Type B pancreatic cell (in vitro differentiated cells): ENCODE data around the gene ABCB10. TPM values are rescaled to one million over a fixed set of nuclear protein-coding genes. Genes with fewer than 3 reads are reported as not detected.

Source experiments
- DNase-seq: peaks from one replicate; pipeline ENCODE4 v3.0.0; 2021; ENCODE audit warnings: mixed read lengths; ENCODE audit not compliant: unreplicated experiment; ENCODE audit errors: extremely low spot score
- H3K27ac Mint-ChIP-seq: 2 replicates; pipeline ENCODE4 v1.8.0; 2021; ENCODE audit warnings: mild to moderate bottlenecking, mixed read lengths
- H3K27me3 Mint-ChIP-seq: 2 replicates; pipeline ENCODE4 v1.8.0; 2021; ENCODE audit warnings: mixed read lengths
- H3K36me3 Mint-ChIP-seq: 2 replicates; pipeline ENCODE4 v1.8.0; 2021; ENCODE audit warnings: mixed read lengths
- H3K4me1 Mint-ChIP-seq: one replicate; pipeline ENCODE4 v1.8.0; 2021; ENCODE audit warnings: mixed read lengths; ENCODE audit not compliant: unreplicated experiment
- H3K4me3 Mint-ChIP-seq: 2 replicates; pipeline ENCODE4 v1.8.0; 2021; ENCODE audit warnings: mild to moderate bottlenecking, mixed read lengths
- H3K9me3 Mint-ChIP-seq: 2 replicates; pipeline ENCODE4 v1.8.0; 2021; ENCODE audit warnings: mixed read lengths
- CTCF ChIP-seq: fragments of 200-600 bp; sonication (generic); conservative IDR thresholded peaks from 2 replicates; pipeline ENCODE4 v1.5.0; 2021; ENCODE audit warnings: antibody characterized with exemption, mild to moderate bottlenecking
- long read RNA-seq: library from polyadenylated mRNA; unstranded; transcript quantifications from one replicate; pipeline ENCODE4 v2.0.0, GENCODE V29; 2020
- total RNA-seq: library from RNA; stranded (reverse); gene quantifications from 2 replicates; pipeline ENCODE4 v1.2.1, GENCODE V29; 2021; ENCODE audit warnings: low replicate concordance

ABCB10 gene
- 19.4 and 24.1 TPM in 2 replicates for total RNA-seq
- long read RNA-seq, partial matches to known transcripts = 6 of 6 reads
- long read RNA-seq, other reads (novel, unspliced or antisense) = 0 of 6 reads

GRCh38 chr1:229558460-229559335 lies at the start of gene ABCB10:
Gene ABCB10 (minus strand): TSS chr1:229558707. CDS start chr1:229558652, 55 bp downstream.
- Mint-ChIP-seq H3K4me3 (peak within 1 kb of the TSS; percentile 97), H3K27me3 (no peaks in the 10 kb centered on the region), H3K36me3 (no peaks in the 10 kb centered on the region), H3K27ac (peak within 1 kb of the TSS; percentile 86), H3K9me3 (no peaks in the 10 kb centered on the region), H3K4me1 (peaks cover 28% of the 10 kb centered on the region)
- TF ChIP-seq CTCF = peak; percentile 82
- peak; percentile 97 for DNase-seq

GRCh38 chr1:229607370-229607769 lies 48.9 kb upstream of the ABCB10 start:
- no peak for DNase-seq
- no peak overlapping the region for H3K27ac Mint-ChIP-seq
- H3K36me3 Mint-ChIP-seq = peaks cover 26% of the 10 kb centered on the region
- H3K4me3 Mint-ChIP-seq = no peak overlapping the region
- no peaks in the 10 kb centered on the region for H3K9me3 Mint-ChIP-seq
- no peak for TF ChIP-seq CTCF
- H3K4me1 Mint-ChIP-seq = no peaks in the 10 kb centered on the region
- H3K27me3 Mint-ChIP-seq = no peaks in the 10 kb centered on the region

- peaks cover 25% of the 10 kb centered on the region for H3K36me3 Mint-ChIP-seq
- no peaks in the 10 kb centered on the region for H3K4me1 Mint-ChIP-seq
- no peak for DNase-seq
- no peaks in the 10 kb centered on the region for H3K9me3 Mint-ChIP-seq
- TF ChIP-seq CTCF = no peak
- no peak overlapping the region for H3K27ac Mint-ChIP-seq
- no peaks in the 10 kb centered on the region for H3K27me3 Mint-ChIP-seq
- no peak overlapping the region for H3K4me3 Mint-ChIP-seq
These were observed 45.0 kb upstream of the ABCB10 start for GRCh38 chr1:229603371-229604005.

GRCh38 chr1:229600229-229600628 lies 41.7 kb upstream of the ABCB10 start:
- H3K27me3 Mint-ChIP-seq = no peaks in the 10 kb centered on the region
- H3K27ac Mint-ChIP-seq = no peak overlapping the region
- H3K9me3 Mint-ChIP-seq = no peaks in the 10 kb centered on the region
- H3K36me3 Mint-ChIP-seq = peaks cover 21% of the 10 kb centered on the region
- no peak overlapping the region for H3K4me3 Mint-ChIP-seq
- no peak for DNase-seq
- TF ChIP-seq CTCF = no peak
- H3K4me1 Mint-ChIP-seq = no peaks in the 10 kb centered on the region

GRCh38 chr1:229599218-229599954 lies 40.9 kb upstream of the ABCB10 start:
- peaks cover 25% of the 10 kb centered on the region for H3K36me3 Mint-ChIP-seq
- no peaks in the 10 kb centered on the region for H3K27me3 Mint-ChIP-seq
- no peak overlapping the region for H3K27ac Mint-ChIP-seq
- H3K4me1 Mint-ChIP-seq = no peaks in the 10 kb centered on the region
- H3K4me3 Mint-ChIP-seq = no peak overlapping the region
- no peak for TF ChIP-seq CTCF
- no peaks in the 10 kb centered on the region for H3K9me3 Mint-ChIP-seq
- DNase-seq = no peak
